Neuron (in vitro differentiated cells): Measurements from ENCODE around the gene GCC2.
"Not testable (repeated sequence)": the region's sequence is repeated elsewhere in the genome, so short reads cannot be mapped to it uniquely, and the experiment has no call there.

Experiments
- H2AFZ ChIP-seq: one replicate; pipeline ENCODE4 v1.6.1; 2013; ENCODE audit warnings: low read depth, mild to moderate bottlenecking, inconsistent platforms, low read length, moderate library complexity
- H3K27me3 ChIP-seq: one replicate; pipeline ENCODE4 v1.6.1; 2013; ENCODE audit warnings: low read length; ENCODE audit not compliant: insufficient read depth
- H3K36me3 ChIP-seq: one replicate; pipeline ENCODE4 v1.6.1; 2013; ENCODE audit warnings: low read length; ENCODE audit not compliant: insufficient read depth
- H3K4me1 ChIP-seq: one replicate; pipeline ENCODE4 v1.6.1; 2013; ENCODE audit warnings: low read length; ENCODE audit not compliant: insufficient read depth
- H3K4me3 ChIP-seq: 2 replicates; pipeline ENCODE4 v1.5.1; 2013; ENCODE audit warnings: mild to moderate bottlenecking, low read length, moderate library complexity
- H3K9me3 ChIP-seq: one replicate; pipeline ENCODE4 v1.6.1; 2013; ENCODE audit warnings: low read length

The GCC2 gene

DNA sequence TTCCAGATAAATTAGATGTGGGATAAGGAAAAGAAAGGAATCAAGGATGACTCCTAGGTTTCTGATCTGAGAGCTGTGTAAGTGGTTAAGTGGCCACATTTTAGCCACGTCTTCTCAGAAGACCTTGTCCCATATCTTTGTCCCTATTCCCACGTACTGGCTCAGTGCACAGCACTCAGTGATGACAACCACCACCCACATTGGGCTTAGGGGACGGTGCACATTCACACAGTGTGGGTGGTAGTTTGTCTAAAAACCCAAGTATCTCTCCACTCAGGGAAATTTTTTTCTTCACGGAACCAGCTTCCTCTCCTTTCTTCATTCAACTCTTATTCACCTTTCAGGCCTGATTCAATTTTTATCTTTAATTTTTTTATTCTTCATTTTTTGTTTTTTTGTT is 30.6 kb upstream of the GCC2 start:
- Histone ChIP-seq H3K27me3 (no peaks in the 10 kb centered on the region), H3K9me3 (no peaks in the 10 kb centered on the region), H2AFZ (no peak overlapping the region), H3K4me3 (no peak overlapping the region), H3K4me1 (no peaks in the 10 kb centered on the region), H3K36me3 (no peaks in the 10 kb centered on the region)

- Histone ChIP-seq H3K4me1 (no peaks in the 10 kb centered on the region), H3K36me3 (no peaks in the 10 kb centered on the region), H2AFZ (no peak overlapping the region), H3K27me3 (no peaks in the 10 kb centered on the region), H3K4me3 (no peak overlapping the region), H3K9me3 (no peaks in the 10 kb centered on the region)
Measured at GRCh38 chr2:108423067-108423466, 25.9 kb upstream of the GCC2 start.

DNA sequence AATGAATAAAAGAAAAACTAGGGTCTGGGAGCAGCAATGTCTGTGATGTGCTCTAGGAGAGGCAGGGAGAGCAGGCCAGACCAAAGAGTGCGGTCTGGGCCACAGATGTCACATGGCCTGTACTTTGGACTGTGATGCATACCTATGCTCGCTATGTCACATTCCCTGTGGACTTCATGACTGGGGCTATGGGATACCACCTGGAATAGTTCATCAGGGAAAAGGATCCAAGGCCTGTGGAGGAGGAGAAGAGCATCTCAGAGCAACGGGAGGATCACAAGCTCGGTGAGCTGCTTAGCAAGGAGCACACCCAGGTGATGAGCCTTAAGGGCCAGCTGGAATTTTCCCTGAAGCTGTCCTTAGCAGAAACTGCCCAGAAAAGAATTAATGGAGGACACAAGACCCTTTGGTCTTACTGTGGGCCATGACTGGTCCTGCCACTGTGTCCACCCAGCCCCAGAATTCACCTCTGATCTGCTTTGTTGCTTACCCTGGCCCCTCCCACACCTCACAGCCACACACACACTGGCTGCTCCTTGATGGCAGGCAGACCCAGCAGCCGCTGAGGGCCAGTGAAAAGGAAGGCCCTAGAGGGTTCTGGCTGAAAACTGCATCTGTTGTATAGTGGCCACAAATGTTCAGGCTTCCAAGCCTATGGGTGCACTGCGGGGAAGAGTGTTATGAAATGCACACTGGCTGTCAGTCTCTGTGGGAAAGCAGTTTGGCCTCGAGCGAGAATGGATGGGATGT is 25.3 kb upstream of the GCC2 start:
- no peak overlapping the region for H2AFZ ChIP-seq
- H3K4me3 ChIP-seq: no peak overlapping the region
- no peaks in the 10 kb centered on the region for H3K9me3 ChIP-seq
- no peaks in the 10 kb centered on the region for H3K27me3 ChIP-seq
- no peaks in the 10 kb centered on the region for H3K36me3 ChIP-seq
- no peaks in the 10 kb centered on the region for H3K4me1 ChIP-seq

DNA sequence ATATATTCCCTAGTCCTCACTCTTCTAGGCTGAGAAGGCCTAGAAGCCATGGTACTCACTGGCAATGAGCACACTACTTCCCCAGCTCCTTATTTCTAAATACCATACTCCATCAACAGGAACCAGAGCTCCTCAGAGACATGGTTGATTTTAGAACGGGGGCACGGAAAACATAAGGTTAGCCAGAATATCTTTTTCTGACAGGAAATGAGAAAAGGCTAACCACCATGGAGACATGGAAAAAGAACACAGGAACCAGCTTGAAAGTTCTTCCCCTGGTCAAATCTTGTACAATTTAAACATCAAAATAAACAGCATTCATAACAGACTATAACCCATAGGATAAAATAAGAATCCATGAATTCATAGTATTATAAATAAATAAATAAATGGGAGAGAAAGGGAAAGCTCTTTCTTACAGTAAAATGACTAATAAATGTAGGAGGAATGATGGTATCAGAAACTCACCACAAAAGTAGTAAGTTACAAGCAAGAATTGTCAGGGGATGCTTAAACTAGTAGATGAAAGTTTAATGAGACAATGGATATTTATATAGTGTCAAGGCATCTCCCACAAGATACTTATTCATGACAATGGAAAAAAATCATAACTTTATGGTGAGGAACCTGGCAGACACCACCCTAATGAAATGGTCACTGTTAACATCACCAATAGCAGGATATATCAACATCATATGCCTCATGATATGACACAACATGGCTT is 20.6 kb upstream of the GCC2 start:
- Histone ChIP-seq H3K36me3 (no peaks in the 10 kb centered on the region), H3K4me1 (no peaks in the 10 kb centered on the region), H3K27me3 (no peaks in the 10 kb centered on the region), H3K9me3 (no peaks in the 10 kb centered on the region), H3K4me3 (no peak overlapping the region), H2AFZ (no peak overlapping the region)

DNA sequence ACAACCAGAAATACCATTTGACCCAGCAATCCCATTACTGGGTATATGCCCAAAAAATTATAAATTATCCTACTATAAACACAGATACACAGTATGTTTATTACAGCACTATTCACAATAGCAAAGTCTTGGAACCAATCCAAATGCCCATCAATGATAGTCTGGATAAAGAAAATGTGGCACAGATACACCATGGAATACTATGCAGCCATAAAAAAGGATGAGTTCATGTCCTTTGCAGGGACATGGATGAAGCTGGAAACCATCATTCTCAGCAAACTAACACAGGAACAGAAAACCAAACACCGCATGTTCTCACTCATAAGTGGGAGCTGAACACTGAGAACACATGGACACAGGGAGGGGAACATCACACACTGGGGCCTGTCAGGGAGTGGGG is 13.4 kb upstream of the GCC2 start:
- not testable (repeated sequence) for H3K4me1 ChIP-seq, H3K36me3 ChIP-seq, H3K9me3 ChIP-seq, H3K4me3 ChIP-seq, H2AFZ ChIP-seq, H3K27me3 ChIP-seq

DNA sequence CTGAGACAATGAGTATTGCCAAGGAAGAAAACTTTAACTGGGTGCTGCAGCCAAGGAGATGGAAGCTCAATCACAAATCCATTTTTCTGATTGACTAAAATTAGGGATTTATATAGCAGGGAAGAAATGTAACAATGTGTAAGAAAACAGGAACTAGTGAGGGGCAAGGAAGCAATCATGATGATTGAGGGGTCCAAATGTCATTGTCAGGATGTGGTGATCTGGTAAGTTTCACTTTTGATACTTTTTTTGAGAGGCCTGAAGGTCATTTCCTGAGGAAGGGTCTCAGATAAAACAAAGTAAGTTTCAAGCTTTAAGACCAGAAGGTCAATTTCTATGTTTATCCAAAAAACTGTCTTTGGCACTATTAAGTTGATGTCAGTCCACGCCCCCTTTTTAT is 12.0 kb upstream of the GCC2 start:
- Histone ChIP-seq H3K27me3 (no peaks in the 10 kb centered on the region), H3K36me3 (no peaks in the 10 kb centered on the region), H2AFZ (no peak overlapping the region), H3K4me1 (no peaks in the 10 kb centered on the region), H3K9me3 (no peaks in the 10 kb centered on the region), H3K4me3 (no peak overlapping the region)

DNA sequence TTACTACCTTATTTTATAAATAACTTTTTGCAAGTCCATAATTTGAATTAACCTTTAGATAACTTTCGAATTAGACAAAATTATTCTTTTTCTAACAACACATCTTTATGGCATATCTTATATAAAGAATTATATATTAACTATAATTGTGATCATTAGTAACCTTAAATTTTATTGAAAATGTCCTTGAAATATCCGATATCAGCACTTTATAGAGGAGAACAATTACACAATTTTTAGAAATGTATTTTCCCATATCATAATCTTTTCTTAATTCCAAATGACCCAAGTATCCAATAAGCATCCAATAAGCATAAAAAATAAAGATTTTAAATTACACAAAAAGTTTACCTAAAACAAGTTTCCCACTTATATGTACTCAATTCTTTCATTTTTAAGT is 7.3 kb upstream of the GCC2 start:
- Histone ChIP-seq H3K27me3 (no peaks in the 10 kb centered on the region), H2AFZ (no peak overlapping the region), H3K36me3 (no peaks in the 10 kb centered on the region), H3K4me1 (no peaks in the 10 kb centered on the region), H3K4me3 (no peak overlapping the region), H3K9me3 (no peaks in the 10 kb centered on the region)

GRCh38 chr2:108444941-108445840 is 3.8 kb upstream of the GCC2 start:
- no peak overlapping the region for H3K4me3 ChIP-seq
- H3K27me3 ChIP-seq: no peaks in the 10 kb centered on the region
- no peak overlapping the region for H2AFZ ChIP-seq
- no peaks in the 10 kb centered on the region for H3K9me3 ChIP-seq
- no peaks in the 10 kb centered on the region for H3K36me3 ChIP-seq
- H3K4me1 ChIP-seq: peaks cover 11% of the 10 kb centered on the region

DNA sequence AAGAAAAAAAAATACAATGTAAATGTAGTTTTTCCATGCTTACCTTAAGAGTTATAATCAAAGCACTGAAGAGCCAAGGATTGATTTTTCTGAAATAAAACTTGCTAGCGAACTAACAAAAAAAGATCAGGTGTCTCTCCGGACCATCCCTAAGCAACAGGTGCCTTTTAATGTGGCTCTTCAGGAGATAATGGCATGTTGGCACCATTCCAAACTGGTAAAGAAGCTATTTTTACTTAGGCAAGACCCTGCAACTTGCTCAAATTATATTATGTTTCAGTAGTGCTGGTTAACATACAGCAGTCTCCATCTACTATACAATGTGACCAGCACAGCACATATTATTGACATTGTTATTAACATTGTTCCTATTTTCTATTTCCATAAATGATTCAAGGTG is 2.3 kb upstream of the GCC2 start:
- Histone ChIP-seq H3K9me3 (no peaks in the 10 kb centered on the region), H3K27me3 (no peaks in the 10 kb centered on the region), H3K36me3 (peaks cover 8% of the 10 kb centered on the region), H3K4me1 (peaks cover 13% of the 10 kb centered on the region), H2AFZ (no peak overlapping the region), H3K4me3 (no peak overlapping the region)

- Histone ChIP-seq H3K4me3 (peak overlapping the region; percentile 68), H3K27me3 (no peaks in the 10 kb centered on the region), H3K36me3 (peaks cover 16% of the 10 kb centered on the region), H3K9me3 (no peaks in the 10 kb centered on the region), H2AFZ (peak overlapping the region; percentile 86), H3K4me1 (peaks cover 13% of the 10 kb centered on the region)
Measured at GRCh38 chr2:108447947-108448677, 894 bp upstream of the GCC2 start.

- peaks cover 29% of the 10 kb centered on the region for H3K36me3 ChIP-seq
- H3K27me3 ChIP-seq: no peaks in the 10 kb centered on the region
- no peaks in the 10 kb centered on the region for H3K9me3 ChIP-seq
- H2AFZ ChIP-seq: peak overlapping the region; percentile 86
- peaks cover 13% of the 10 kb centered on the region for H3K4me1 ChIP-seq
- H3K4me3 ChIP-seq: peak overlapping the region; percentile 68
Measured at GRCh38 chr2:108449410-108450130, 564 bp downstream of the GCC2 start.

DNA sequence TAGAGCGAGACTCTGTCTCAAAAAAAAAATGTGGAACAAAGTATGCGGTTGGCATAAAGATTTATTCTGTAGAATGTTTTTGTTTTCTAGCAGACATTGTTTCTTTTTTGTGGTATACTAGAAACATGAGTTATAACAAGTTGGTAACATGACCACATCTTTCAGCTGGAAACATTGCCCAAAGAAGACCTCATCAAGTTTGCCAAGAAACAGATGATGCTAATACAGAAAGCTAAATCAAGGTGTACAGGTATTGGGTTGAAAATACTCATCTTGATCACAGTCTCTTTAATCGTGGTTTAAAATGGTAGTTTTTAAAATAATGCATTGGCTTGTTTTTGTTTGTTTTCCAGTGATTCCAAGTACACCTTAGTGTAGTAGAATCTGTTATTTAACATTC is 1.9 kb downstream of the GCC2 start:
- Histone ChIP-seq H3K36me3 (peaks cover 41% of the 10 kb centered on the region), H3K4me1 (peaks cover 13% of the 10 kb centered on the region), H3K4me3 (no peak overlapping the region), H2AFZ (no peak overlapping the region), H3K27me3 (no peaks in the 10 kb centered on the region), H3K9me3 (peaks cover 2% of the 10 kb centered on the region)
